ENCODE results near the gene SPAG16.

Gene SPAG16

DNA sequence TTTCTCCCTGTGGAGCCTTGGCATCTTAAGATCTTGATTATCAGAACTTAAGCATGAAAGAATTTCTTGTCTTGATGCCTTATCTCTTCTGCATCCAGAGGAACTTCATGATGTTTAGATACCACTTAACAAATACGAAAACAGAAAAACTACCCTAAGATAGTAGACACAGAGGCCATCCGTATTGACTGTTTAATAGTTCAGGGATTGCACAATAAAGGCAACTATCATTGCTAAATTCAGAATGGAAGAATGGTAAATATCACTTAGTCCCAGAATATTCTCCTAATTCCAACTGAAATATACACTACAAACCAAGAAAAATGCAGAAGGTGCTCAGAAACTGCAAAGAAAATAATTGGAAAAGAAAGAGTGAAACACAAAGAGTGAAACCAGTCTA, 912.0 kb downstream of the SPAG16 start:
- DNase-seq = no peak

DNA sequence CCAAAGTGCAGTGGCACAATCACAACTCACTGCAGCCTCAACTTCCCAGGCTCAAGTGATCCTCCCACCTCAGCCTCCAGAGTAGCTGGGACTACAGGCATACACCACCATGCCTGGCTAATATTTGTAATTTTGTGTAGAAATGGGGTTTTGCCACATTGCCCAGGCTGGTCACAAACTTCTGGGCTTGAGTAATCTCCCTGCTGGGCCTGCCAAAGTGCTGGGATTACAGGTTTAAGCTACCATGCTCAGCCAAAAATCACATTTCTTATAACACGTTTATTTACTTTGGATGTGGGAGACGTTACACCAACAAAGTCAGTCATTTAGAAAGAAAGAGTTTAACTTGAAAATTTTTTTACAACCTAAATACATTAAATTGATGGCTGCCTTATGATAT, 917.6 kb downstream of the SPAG16 start:
- DNase-seq = no peak

DNA sequence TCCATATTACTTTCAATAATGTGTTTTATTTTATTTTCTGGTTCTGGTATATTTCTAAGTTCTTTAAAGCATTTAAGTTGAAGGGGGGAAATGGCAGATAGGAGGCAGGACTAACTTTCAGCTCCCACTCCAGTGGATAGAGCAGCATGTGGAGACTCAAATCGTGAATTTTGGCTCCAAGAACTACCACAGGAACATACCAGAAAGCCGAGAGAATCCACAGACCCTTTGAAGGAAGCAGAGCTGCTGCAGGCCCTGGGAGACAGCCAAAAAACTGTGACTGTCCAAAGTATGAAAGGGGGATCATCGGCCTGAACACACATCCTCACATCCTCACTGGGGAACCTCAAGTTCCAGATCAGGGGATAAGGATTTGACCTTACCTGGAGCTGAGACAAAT, 919.0 kb downstream of the SPAG16 start:
- DNase-seq = no peak

DNA sequence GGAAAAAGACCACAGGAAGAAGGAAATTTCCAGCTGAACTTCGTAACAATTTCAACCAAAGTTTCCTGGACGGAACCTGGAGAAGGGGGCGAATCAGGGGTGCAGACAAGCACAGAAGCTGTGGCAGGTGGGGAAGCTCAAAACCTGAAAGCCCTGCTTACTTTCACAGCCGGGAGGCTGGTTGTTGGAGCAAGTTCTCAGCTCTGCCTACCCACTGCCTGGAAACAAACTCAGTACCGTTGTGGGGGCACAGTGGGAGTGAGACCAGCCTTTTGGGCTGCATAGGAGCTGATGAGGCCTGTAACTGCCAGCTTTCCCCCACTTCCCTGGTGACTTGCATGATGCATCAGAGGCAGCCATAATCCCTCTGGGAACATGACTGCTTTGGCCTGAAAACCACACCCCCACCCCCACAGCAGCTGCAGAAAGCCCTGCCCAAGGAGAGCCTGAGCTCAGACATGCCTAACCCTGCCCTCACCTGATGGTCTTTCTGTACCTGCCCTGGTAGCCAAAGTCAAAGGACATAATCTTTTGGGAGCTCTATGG, 919.6 kb downstream of the SPAG16 start:
- DNase-seq = no peak

DNA sequence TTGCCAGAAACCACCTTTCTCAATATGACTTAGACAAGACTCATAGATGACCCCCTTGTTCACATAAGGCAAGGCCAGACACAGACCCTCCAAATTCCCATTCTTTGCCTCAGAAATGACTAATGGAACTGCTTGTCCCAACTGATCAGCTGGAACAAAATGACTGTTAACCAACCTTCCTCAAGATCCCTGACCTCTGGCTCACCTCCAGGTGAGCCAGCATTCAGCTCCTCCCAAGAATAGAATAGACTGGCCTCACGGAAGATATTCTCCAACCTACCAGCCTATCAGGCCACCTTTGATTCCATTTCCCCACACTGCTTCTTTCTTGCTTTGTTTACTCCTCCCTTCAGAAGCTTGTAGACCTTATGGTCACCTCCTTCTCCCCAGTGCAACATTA, 930.8 kb downstream of the SPAG16 start:
- no peak for DNase-seq

DNA sequence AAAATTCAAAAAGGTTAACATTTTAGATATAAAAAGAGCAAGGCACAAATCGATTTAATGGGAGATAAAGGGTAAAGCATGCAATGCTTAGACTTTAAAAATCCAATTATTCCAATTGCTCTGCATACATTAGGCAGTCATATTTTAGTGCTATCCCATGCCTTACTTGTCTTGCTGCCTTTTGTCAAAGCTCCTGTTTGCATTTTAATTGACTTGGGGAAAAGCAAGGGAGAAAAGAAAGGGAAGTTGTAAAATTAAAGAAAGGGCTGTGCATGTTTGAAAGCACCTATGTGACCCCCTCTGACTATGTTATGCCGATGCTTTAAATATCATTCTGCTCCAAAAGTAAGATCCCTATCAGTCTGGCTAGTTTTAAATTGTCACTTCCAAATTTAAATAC, 932.9 kb downstream of the SPAG16 start:
- no peak for DNase-seq

DNA sequence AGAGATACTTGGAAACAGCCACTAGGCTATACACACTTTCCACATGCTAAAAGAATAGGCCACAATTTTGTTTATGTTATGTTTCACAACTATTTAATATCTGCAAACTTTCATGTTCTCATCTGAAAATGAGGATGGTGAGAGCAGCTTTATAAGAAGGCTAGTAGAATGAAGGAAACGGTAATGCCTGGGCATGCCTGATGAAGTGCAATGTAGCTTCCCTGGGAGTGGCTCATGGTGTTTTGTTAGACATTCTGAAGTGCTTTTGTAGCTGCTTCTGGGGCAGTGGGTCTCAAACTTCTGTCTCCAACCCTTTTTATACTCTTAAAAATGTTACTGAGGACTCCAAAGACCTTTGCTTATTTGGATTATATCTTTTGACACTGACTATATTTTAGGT, 933.3 kb downstream of the SPAG16 start:
- no peak for DNase-seq

DNA sequence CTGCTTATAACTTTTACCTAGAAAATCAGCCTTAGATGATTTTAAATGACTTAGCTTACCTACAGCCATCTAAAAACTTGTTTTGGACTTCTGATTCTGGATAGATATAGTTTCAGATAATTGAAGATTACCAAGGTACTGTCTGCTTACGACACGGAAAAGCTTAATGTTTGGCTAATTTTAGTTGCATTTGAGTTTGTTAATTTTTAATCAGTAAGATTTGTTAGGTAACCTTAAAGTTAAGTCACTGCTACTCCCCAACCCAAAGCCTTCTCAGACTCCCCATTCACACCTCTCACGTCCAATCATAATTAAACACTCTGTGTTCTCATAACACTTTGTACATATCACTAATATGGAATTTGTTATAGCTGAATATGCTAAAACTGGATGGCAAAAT, 936.0 kb downstream of the SPAG16 start:
- DNase-seq = no peak

DNA sequence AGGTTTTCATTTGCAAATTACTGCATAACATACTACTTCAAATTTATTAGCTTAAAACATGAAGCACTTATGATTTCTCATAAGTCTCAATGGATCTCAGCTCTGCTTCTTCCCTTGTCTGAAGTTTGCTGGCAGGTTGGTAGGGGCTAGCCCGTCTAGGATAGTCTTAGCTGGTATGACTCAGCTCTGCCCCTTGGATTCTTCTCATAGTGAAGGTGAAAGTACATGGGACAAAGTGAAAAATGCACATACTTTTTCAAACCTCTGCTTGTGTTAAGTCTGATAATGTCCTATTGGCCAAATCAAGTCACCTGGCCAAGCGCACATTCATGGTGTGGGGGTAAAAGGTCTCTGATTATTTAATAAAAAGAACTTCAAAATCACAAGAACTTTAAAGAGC, 941.8 kb downstream of the SPAG16 start:
- no peak for DNase-seq

DNA sequence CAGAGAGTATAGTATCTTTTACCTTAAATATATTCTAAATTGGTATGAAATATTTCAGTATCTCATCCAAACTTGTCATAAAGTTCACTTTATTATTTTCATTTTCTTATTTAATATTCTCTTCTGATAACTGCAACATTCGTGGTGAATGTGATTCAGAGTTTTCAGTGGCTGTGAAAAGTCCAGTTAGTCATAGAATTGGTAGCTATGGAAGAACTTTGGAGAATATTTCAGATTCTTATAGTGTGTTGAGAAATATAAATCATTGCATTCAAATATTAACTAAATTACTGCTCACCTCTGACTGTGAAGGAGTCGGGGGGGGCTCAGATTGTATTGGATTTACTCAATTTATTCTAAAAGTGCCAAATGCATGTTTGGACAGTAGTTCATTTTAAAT, 948.0 kb downstream of the SPAG16 start:
- no peak for DNase-seq

DNA sequence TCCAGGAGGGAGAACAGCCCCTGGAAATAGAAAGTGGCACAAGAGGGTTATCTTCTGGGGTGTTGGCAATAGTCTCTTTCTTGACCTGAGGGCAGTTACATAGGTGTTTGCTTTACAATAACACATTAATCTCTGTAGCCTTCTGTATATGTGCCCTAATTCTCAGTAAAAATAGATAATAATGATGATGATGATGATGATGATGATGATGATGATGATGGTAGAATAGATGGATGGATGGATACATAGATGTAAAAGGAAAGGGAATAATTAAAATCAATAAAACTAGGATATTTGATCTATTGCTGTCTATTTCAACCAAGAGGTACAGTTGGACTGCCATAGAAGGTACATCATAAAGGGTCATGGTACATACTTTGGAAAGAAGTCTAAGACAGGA, 948.9 kb downstream of the SPAG16 start:
- no peak for DNase-seq

DNA sequence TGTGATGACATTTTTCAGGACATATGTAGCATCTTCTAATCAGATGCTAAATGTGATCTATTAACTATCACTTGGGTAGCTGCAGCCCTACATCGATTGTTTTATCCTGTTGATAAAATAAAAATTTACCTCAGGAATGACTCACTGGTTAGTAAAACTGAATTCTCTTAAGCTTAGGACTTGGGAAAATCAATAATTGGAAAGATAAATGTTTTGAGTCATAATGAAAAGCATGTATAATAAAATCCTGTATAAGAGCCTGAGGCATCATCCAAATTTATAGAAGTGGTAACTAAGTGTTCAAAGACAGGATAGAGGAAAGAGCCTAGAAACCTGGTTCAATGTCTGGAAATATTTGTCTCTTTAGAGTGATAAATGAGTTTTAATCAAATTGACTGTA, 958.5 kb downstream of the SPAG16 start:
- no peak for DNase-seq

DNA sequence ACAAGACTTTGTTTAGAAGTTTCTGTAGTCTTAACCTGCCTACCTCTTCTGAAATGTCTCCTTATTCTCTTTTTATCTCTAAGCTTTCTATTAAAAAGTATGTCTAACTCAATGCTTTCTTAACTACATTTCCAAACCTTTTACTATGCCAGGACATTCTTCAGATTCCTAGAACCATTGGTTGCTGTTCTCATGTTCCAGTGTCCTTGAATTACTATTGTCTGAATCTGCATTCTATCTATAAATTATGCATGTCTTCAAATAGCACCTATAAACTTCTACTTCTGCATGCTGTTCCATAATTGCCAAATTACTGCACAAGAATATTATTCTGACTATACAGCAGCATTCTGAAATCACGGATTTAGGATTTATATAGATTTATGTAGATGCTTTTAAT, 960.6 kb downstream of the SPAG16 start:
- DNase-seq = no peak

DNA sequence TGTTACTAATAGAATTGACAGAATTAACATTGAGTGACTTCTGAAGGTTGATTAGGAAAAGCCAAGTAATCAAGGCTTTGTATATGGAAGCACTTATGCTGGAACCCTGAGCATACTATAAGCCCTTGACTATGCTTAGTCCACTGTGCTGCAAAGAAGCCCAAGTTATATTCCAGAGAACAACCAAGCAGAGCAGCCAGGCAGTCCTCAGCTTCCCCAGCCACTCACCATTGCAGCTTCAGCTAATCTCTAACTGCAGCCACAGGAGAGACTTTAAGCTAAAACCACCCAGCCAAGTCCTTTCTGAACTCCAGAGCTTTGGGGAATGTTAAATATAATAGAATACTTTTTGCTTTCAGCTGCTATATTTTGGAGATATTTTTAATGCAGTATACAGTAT, 962.2 kb downstream of the SPAG16 start:
- DNase-seq = no peak

DNA sequence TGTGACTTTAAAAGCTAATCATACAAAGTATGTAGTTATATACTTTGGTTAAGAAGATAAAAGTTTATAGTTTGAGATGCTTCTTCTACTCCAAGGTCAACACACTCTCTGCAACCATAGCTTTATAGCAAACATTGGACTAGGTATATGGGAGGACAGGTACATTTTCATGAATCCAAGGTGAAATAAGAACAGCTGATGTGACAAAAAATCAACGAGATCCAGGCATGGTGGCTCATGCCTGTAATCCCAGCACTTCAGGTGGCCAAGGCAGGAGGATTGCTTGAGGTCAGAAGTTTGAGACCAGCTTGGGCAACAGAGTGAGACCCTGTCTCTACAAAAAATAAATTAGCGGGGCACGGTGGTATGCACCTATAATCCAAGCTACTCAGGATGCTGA, 963.3 kb downstream of the SPAG16 start:
- no peak for DNase-seq

DNA sequence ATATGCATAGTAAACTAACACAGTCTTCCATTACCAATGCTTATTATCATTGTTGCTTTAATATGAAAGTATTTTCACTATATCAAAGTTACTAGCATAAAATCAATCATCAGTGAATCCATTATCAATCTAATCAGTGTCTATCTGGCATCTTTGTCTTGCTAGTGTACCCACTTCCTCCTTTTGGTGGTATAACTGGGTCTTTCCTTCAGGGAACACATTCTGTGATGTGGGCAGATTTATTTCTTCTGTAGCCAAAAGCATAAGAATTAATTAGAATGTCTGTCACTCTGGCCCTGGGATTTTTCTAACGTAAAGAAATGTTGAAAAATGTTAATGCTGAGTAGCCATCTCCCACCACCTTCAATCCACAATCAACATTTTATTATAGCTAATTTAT, 970.8 kb downstream of the SPAG16 start:
- no peak for DNase-seq

DNA sequence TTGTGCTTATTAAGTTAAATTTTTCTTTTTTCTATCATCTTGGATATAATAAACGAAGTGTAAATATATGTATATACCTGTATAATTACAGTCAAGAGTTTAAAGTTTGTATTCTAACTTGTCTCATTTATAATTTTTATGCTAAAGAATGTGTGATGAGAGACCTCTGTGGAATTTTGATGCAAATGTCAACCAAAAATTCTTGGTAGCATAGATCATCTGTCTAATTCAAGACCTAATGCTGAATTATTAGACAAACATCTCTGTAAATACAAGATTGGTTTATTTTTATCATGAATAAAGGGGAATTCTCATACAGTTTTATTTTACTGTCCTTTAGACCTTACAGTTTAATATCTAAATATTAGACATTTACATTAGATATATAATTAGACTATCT, 977.4 kb downstream of the SPAG16 start:
- no peak for DNase-seq

DNA sequence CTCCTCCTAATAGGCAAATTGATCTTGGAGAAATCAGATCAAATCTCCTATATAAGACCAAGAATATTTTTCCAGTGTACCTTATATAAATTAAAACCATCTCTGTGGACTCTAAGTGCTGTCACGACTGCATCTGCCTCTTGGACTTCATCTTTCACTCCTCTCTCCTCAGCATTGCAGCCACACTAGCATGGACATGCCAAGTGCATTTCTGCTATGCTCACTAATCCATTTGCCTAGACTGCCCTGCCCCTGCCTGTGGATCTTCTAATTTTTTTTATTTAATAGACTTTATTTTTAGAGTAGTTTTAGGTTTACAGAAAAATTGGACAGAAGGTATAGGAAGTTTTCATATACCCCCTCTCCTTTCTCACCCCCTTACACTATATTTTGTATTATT, 979.9 kb downstream of the SPAG16 start:
- DNase-seq = no peak

DNA sequence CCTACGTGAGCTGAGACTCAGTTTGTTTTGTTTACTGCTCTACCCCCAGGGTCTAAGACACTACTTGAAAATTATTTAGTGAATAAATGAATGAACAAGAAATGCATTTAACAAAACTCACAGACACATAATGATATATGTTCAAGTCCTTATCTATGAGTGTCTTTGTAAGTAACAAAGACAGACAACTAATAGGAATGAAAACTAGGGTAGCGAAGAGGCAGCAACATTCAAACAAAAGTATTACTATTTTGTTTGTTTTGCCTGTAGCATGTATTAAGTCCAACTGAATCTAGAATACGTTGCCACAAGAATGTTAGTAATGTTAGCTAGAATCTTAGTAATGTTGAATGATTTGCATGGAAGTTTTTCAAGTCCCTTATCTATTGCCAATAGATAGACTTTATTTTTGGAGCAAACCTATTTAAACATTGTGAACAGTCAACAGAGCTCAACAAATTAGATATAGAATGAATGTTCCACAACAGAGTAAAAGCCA, 981.8 kb downstream of the SPAG16 start:
- DNase-seq = no peak

DNA sequence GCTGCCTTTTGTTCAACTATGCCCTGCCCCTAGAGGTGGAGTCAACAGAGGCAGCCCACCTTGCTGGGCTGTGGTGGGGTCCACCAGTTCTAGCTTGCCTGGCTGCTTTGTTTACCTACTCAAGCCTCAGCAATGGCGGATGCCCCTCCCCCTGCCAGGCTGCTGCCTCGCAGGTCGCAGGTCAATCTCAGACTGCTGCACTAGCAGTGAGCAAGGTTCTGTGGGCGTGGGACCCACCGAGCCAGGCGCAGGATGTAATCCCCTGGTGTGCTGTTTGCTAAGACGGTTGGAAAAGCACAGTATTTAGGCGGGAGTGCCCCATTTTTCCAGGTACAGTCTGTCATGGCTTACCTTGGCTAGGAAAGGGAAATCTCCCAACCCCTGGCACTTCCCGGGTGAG, 993.6 kb downstream of the SPAG16 start:
- DNase-seq = no peak

DNA sequence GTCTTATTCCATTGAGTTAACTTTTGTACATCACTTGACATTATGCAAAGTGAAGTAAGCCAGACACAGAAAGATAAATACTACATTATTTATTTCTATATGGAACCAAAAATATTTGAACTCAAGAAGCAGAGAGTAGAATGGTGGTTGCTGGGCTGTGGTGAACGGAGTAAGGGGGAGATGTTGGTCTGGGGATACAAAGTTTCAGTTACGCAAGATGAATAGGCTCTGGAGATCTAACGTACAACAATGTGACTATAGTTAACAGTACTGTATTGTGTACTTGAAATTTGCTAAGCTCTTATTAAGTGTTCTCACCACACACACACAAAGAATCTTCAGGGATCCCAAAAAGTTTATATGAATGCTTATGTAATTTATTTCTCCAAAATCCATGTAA, 1001.7 kb downstream of the SPAG16 start:
- no peak for DNase-seq

DNA sequence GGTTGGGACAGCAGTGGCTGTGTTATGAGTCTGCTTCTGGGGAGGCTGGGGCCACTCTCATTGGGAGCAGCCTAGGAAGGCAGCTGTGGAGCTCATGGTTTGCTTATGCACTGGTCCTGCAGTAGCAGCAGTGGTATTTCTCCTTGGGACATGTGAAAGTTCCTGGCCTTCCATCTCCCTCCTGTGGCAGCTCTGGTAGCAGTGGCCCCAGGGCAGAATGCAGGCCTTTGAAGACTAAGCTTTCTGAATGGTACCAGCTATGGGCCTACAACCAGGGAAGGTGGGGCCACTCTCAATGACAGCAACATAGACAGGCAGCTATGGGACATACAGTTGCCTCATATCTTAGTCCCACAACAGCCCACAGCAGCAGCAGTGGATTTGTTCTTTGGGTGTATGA, 1009.3 kb downstream of the SPAG16 start:
- no peak for DNase-seq

DNA sequence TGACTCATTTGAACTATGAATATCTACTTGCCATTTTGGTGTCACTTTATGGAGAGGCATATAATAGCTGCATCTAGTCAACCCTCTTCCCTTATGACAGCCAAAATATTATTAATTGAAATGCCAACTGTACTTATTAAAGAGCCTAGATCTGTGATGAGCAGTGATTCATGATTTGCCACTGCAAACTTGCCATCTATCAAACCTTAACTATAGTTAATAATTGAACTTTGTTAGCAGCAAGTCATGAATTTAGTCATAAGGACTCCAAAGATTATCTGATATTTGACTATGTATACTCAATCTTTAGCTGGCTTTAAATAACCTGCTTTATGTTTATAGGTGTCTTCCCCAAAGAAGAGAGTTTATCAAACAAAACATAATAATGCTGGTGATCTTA, 1010.2 kb downstream of the SPAG16 start:
- no peak for DNase-seq

DNA sequence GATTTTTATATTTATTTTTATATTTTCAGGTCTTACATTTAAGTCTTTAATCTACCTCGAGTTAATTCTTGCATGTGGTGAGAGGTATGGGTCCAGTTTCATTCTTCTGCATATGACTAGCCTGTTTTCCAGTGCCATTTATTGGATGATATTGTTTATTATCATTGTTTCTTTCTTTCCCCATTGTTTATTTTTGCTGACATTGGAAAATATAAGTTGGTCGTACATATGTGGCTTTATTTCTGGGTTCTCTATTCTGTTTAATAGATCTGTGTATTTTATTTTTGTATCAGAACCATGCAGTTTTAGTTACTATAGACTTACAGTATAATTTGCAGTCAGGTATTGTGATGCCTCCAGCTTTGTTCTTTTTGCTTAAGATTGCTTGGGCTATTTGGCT, 1013.2 kb downstream of the SPAG16 start:
- DNase-seq = no peak

DNA sequence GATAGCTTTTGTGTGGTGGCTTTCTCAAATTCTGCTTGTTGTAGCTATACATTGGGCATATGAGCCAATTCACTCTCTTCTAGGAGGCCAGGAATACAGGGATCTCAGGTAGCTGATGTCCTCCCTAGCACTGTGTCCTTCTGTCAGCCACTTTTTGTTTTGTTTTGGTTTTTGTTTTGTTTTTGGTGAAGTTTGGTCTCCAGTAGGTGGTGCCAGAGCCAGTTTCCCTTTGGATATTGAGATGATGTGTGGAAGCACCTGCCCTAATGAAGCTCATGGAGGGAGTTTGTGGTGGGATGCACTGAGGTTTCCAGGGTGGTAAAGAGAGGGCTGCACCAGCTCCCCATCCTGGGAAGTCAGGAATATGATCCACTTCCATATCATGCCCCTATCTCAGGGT, 1026.1 kb downstream of the SPAG16 start:
- no peak for DNase-seq

DNA sequence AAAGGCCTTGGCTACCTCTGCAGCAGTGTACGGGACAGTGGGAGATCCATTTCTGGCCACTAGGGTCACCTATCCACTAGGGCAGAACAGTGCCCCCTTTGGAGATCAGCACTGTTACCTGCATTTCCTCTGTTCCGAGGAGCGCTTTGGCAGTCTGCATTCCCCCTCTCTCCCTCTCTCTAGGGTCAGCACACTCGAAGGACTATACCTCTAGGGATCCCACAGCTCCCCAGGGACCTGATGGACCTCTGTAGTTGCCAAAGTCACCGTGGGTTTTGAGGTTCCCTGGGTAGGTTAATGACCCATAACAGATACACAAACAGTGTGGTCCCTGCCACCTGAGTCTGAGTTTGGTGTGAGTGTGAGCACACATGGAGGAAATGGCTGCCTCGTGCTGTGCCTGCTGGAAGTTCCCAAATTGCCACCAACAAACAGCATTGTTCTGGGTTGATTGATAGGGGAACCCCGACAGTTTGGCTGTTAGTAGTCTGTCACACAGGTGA, 1026.8 kb downstream of the SPAG16 start:
- no peak for DNase-seq
